Neural progenitor cell (in vitro differentiated cells): Measurements from ENCODE around the gene B9D1. TPM values are rescaled to one million over a fixed set of nuclear protein-coding genes. Genes with fewer than 3 reads are reported as not detected.
"Not testable (repeated sequence)": the region's sequence is repeated elsewhere in the genome, so short reads cannot be mapped to it uniquely, and the experiment has no call there.

Experiments
- DNase-seq: peaks from one replicate; pipeline ENCODE4 v3.0.0-alpha.2; 2016; ENCODE audit warnings: low spot score
- H2AFZ ChIP-seq: fragments of 200-600 bp; sonication (generic); replicated peaks from 2 replicates; pipeline ENCODE4 v1.6.1; 2016; ENCODE audit warnings: antibody characterized with exemption
- H3F3A ChIP-seq: fragments of 200-600 bp; sonication (generic); 2 replicates; pipeline ENCODE4 v1.6.1; 2016; ENCODE audit warnings: antibody characterized with exemption, low read depth
- H3K27ac ChIP-seq: fragments of 200-600 bp; sonication (generic); 2 replicates; pipeline ENCODE4 v1.5.1; 2016; ENCODE audit warnings: mild to moderate bottlenecking
- H3K27me3 ChIP-seq: fragments of 200-600 bp; sonication (generic); 2 replicates; pipeline ENCODE4 v1.6.1; 2016; ENCODE audit warnings: mild to moderate bottlenecking, moderate library complexity
- H3K36me3 ChIP-seq: fragments of 200-600 bp; sonication (generic); 2 replicates; pipeline ENCODE4 v1.5.1; 2016
- H3K4me1 ChIP-seq: fragments of 200-600 bp; sonication (generic); 2 replicates; pipeline ENCODE4 v1.6.1; 2016; ENCODE audit warnings: mixed run types
- H3K4me2 ChIP-seq: fragments of 200-600 bp; sonication (generic); 2 replicates; pipeline ENCODE4 v1.6.1; 2016
- H3K4me3 ChIP-seq: fragments of 200-600 bp; sonication (generic); 2 replicates; pipeline ENCODE4 v1.5.1; 2016
- H3K79me2 ChIP-seq: fragments of 200-600 bp; sonication (generic); 2 replicates; pipeline ENCODE4 v1.6.1; 2016; ENCODE audit warnings: low read depth
- H3K9ac ChIP-seq: fragments of 200-600 bp; sonication (generic); 2 replicates; pipeline ENCODE4 v1.6.1; 2016
- H3K9me3 ChIP-seq: fragments of 200-600 bp; sonication (generic); 2 replicates; pipeline ENCODE4 v1.5.1; 2016; ENCODE audit warnings: low read depth
- H4K20me1 ChIP-seq: fragments of 200-600 bp; sonication (generic); 2 replicates; pipeline ENCODE4 v1.6.1; 2016; ENCODE audit warnings: low read depth
- H3K27ac Mint-ChIP-seq: 3 replicates; pipeline ENCODE4 v1.8.0; 2021; ENCODE audit warnings: mixed read lengths
- H3K27me3 Mint-ChIP-seq: 2 replicates; pipeline ENCODE4 v1.8.0; 2022; ENCODE audit warnings: low read depth, mild to moderate bottlenecking, inconsistent platforms, moderate library complexity, mixed read lengths; ENCODE audit not compliant: insufficient read depth
- H3K36me3 Mint-ChIP-seq: 3 replicates; pipeline ENCODE4 v1.8.0; 2021; ENCODE audit warnings: mixed read lengths
- H3K4me1 Mint-ChIP-seq: 3 replicates; pipeline ENCODE4 v1.8.0; 2021; ENCODE audit warnings: mixed read lengths
- H3K4me3 Mint-ChIP-seq: 3 replicates; pipeline ENCODE4 v1.8.0; 2021; ENCODE audit warnings: mild to moderate bottlenecking, moderate library complexity, mixed read lengths
- H3K9me3 Mint-ChIP-seq: 3 replicates; pipeline ENCODE4 v1.8.0; 2020; ENCODE audit warnings: mixed read lengths
- CTCF ChIP-seq: fragments of 200-600 bp; sonication (generic); IDR thresholded peaks from 2 replicates; pipeline ENCODE4 v1.5.1; 2017; ENCODE audit warnings: antibody characterized with exemption, mild to moderate bottlenecking
- EZH2 ChIP-seq: fragments of 200-600 bp; sonication (generic); IDR thresholded peaks from 2 replicates; pipeline ENCODE4 v1.6.1; 2017; ENCODE audit warnings: antibody characterized with exemption, mild to moderate bottlenecking, moderate library complexity
- EZH2phosphoT487 ChIP-seq: fragments of 200-600 bp; sonication (generic); IDR thresholded peaks from 2 replicates; pipeline ENCODE4 v1.6.1; 2017; ENCODE audit warnings: antibody characterized with exemption
- total RNA-seq: library from RNA; depleted of rRNA; stranded (reverse); fragments of >200 nt; gene quantifications from 2 replicates; pipeline ENCODE4 v1.2.3, GENCODE V29; 2015; ENCODE audit warnings: low replicate concordance

Gene B9D1
- total RNA-seq, 1 donor from 2014 or later = 15.1 TPM

DNA sequence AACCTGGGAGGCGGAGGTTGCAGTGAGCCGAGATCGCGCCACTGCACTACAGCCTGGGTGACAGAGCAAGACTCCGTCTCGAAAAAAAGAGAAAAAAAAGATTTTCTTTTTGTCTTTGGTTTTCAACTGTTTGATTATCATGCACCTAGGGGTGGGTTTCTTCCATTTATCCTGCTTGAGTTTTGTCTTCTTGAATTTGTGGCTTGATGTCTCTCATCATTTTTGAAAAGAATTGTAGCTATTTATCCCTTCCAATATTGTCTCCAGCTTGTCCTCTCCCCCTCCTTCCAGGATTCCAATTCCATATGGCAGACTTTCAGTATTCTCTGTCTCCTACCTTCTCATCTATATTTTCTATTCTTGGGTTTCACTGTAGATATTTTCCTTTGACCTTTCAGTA lies 7.8 kb downstream of the B9D1 start:
- H3K36me3 ChIP-seq = no peaks in the 10 kb centered on the region
- no peaks in the 10 kb centered on the region for H3K27me3 Mint-ChIP-seq
- TF ChIP-seq CTCF (no peak), EZH2phosphoT487 (no peak), EZH2 (no peak)
- no peak overlapping the region for H3K27ac Mint-ChIP-seq
- no peak for DNase-seq
- H2AFZ ChIP-seq = no peak overlapping the region
- H4K20me1 ChIP-seq = no peaks in the 10 kb centered on the region
- H3K27ac ChIP-seq = no peak overlapping the region
- H3K9me3 Mint-ChIP-seq = no peaks in the 10 kb centered on the region
- H3K4me1 Mint-ChIP-seq = peaks cover 7% of the 10 kb centered on the region
- no peaks in the 10 kb centered on the region for H3K4me1 ChIP-seq
- H3K36me3 Mint-ChIP-seq = peaks cover 15% of the 10 kb centered on the region
- H3K4me3 ChIP-seq = no peak overlapping the region
- no peak overlapping the region for H3K9ac ChIP-seq
- H3K79me2 ChIP-seq = no peaks in the 10 kb centered on the region
- no peaks in the 10 kb centered on the region for H3F3A ChIP-seq
- H3K4me3 Mint-ChIP-seq = no peak overlapping the region
- H3K27me3 ChIP-seq = no peaks in the 10 kb centered on the region
- H3K9me3 ChIP-seq = no peaks in the 10 kb centered on the region
- no peak overlapping the region for H3K4me2 ChIP-seq

DNA sequence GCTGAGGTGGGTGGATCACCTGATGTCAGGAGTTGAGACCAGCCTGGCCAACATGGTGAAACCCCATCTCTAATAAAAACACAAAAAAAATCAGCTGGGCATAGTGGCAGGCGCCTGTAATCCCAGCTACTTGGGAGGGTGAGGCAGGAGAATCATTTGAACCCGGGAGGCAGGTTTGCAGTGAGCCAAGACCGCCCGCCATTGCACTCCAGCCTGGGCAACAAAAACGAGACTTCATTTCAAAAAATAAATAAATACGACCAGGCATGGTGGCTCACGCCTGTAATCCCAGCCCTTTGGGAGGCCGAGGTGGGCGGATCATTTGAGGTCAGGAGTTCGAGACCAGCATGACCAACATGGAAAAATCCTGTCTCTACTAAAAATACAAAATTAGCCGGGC lies 9.1 kb downstream of the B9D1 start:
- H3K9me3 ChIP-seq, H3K4me1 ChIP-seq, H3K9me3 Mint-ChIP-seq, H4K20me1 ChIP-seq, H2AFZ ChIP-seq, H3K4me3 Mint-ChIP-seq, H3F3A ChIP-seq, H3K4me3 ChIP-seq, H3K9ac ChIP-seq, H3K27me3 ChIP-seq, H3K4me1 Mint-ChIP-seq, DNase-seq, H3K4me2 ChIP-seq, H3K79me2 ChIP-seq, H3K27ac Mint-ChIP-seq, H3K27me3 Mint-ChIP-seq, H3K36me3 ChIP-seq, H3K27ac ChIP-seq: not testable (repeated sequence)
- peaks cover 15% of the 10 kb centered on the region for H3K36me3 Mint-ChIP-seq

DNA sequence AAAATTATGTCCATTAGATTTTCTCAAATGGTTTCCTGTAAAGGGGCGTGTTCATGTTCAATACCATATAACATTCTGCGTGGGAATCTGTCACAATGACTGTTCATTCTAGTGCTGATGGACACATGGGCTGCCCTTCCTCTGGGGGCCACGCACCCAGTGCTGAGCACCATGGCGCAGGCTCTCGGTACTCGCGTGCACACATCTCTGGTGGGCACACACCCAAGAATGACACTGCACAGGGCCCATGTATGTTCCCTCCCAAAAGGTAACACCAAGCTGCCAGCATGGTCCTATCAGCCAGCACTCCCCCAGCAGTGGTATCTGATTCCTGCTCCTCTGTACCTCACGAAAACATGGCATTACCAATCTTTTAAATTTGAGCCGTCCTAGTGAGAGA lies 13.7 kb downstream of the B9D1 start:
- Histone ChIP-seq H3K27ac (no peak overlapping the region), H3K4me1 (no peaks in the 10 kb centered on the region), H3K9ac (no peak overlapping the region), H3K36me3 (no peaks in the 10 kb centered on the region), H3K4me2 (no peak overlapping the region), H3K79me2 (no peaks in the 10 kb centered on the region), H2AFZ (no peak overlapping the region), H3K9me3 (no peaks in the 10 kb centered on the region), H3K27me3 (no peaks in the 10 kb centered on the region), H4K20me1 (no peaks in the 10 kb centered on the region), H3F3A (no peaks in the 10 kb centered on the region), H3K4me3 (no peak overlapping the region)
- Mint-ChIP-seq H3K4me3 (no peak overlapping the region), H3K36me3 (peaks cover 2% of the 10 kb centered on the region), H3K27ac (no peak overlapping the region), H3K9me3 (no peaks in the 10 kb centered on the region), H3K4me1 (peaks cover 10% of the 10 kb centered on the region), H3K27me3 (peaks cover 2% of the 10 kb centered on the region)
- DNase-seq = no peak
- TF ChIP-seq EZH2 (no peak), EZH2phosphoT487 (no peak), CTCF (no peak)

GRCh38 chr17:19348081-19348650 lies 14.4 kb downstream of the B9D1 start:
- no peaks in the 10 kb centered on the region for H3F3A ChIP-seq
- TF ChIP-seq EZH2 (no peak), EZH2phosphoT487 (no peak), CTCF (no peak)
- H3K9ac ChIP-seq = no peak overlapping the region
- no peak overlapping the region for H2AFZ ChIP-seq
- no peaks in the 10 kb centered on the region for H3K27me3 ChIP-seq
- Mint-ChIP-seq H3K36me3 (peaks cover 2% of the 10 kb centered on the region), H3K4me1 (peaks cover 10% of the 10 kb centered on the region), H3K27ac (no peak overlapping the region), H3K4me3 (no peak overlapping the region), H3K9me3 (no peaks in the 10 kb centered on the region), H3K27me3 (peaks cover 2% of the 10 kb centered on the region)
- DNase-seq = no peak
- no peaks in the 10 kb centered on the region for H3K9me3 ChIP-seq
- H3K4me1 ChIP-seq = no peaks in the 10 kb centered on the region
- no peaks in the 10 kb centered on the region for H3K79me2 ChIP-seq
- no peak overlapping the region for H3K4me2 ChIP-seq
- H4K20me1 ChIP-seq = no peaks in the 10 kb centered on the region
- H3K4me3 ChIP-seq = no peak overlapping the region
- no peaks in the 10 kb centered on the region for H3K36me3 ChIP-seq
- no peak overlapping the region for H3K27ac ChIP-seq
